CD14-positive monocyte (primary cell): ENCODE measurements around the gene ACAP1. TPM values are rescaled to one million over a fixed set of nuclear protein-coding genes. Genes with fewer than 3 reads are reported as not detected.

Source experiments
- DNase-seq, 3 donors: peaks; one replicate each; pipeline ENCODE4 v3.0.0-alpha.2; 2011 to 2022
- H2AFZ ChIP-seq: 2 replicates; pipeline ENCODE4 v1.6.0; 2012; ENCODE audit warnings: mild to moderate bottlenecking, low read depth, low read length, inconsistent platforms; ENCODE audit not compliant: insufficient read depth, poor library complexity, severe bottlenecking
- H3K27ac ChIP-seq, 2 donors: 1 replicate in 1 of 2; 2 replicates in 1 of 2; pipeline ENCODE4 v1.5.1; 2012 to 2013; ENCODE audit warnings: low read length in 2 of 2, control low read depth in 1 of 2, inconsistent platforms in 1 of 2, low read depth in 1 of 2, mild to moderate bottlenecking in 1 of 2
- H3K27me3 ChIP-seq, 2 donors: one replicate each; pipeline versions ENCODE4 v1.6.0 to v1.6.1; 2011 to 2013; ENCODE audit warnings: low read length in 2 of 2; ENCODE audit not compliant: control insufficient read depth in 2 of 2, insufficient read depth in 2 of 2
- H3K36me3 ChIP-seq, 2 donors: replicated peaks in 1 of 2; 1 replicate in 1 of 2; 2 replicates in 1 of 2; pipeline versions ENCODE4 v1.5.1 to v1.6.1; 2012 to 2013; ENCODE audit warnings: low read length in 2 of 2, control low read depth in 1 of 2, inconsistent platforms in 1 of 2, mild to moderate bottlenecking in 1 of 2; ENCODE audit not compliant: insufficient read depth in 2 of 2, control insufficient read depth in 1 of 2
- H3K4me1 ChIP-seq, 2 donors: 1 replicate in 1 of 2; 2 replicates in 1 of 2; pipeline versions ENCODE4 v1.5.1 to v1.6.1; 2012 to 2013; ENCODE audit warnings: low read length in 2 of 2, control low read depth in 1 of 2, inconsistent platforms in 1 of 2, mild to moderate bottlenecking in 1 of 2, moderate library complexity in 1 of 2; ENCODE audit not compliant: insufficient read depth in 2 of 2, control insufficient read depth in 1 of 2
- H3K4me2 ChIP-seq: replicated peaks from 2 replicates; pipeline ENCODE3; 2012; ENCODE audit warnings: low read length, moderate library complexity, mild to moderate bottlenecking; ENCODE audit not compliant: poor library complexity, severe bottlenecking; ENCODE audit errors: extremely low read depth
- H3K4me3 ChIP-seq, 3 experiments: fragments of 200-600 bp in 1 of 3; sonication (generic) in 1 of 3; replicated peaks in 1 of 3; 1 replicate in 2 of 3; 2 replicates in 1 of 3; pipeline ENCODE4 v1.5.1; 2011 to 2013; ENCODE audit warnings: low read length in 3 of 3, mild to moderate bottlenecking in 3 of 3, control low read depth in 2 of 3, low read depth in 2 of 3, inconsistent platforms in 1 of 3, moderate library complexity in 1 of 3
- H3K79me2 ChIP-seq: 2 replicates; pipeline ENCODE4 v1.6.0; 2012; ENCODE audit warnings: mild to moderate bottlenecking, control low read depth, inconsistent platforms, low read length, moderate library complexity; ENCODE audit not compliant: insufficient read depth
- H3K9ac ChIP-seq: 2 replicates; pipeline ENCODE4 v1.6.0; 2017; ENCODE audit warnings: low read length, mild to moderate bottlenecking; ENCODE audit not compliant: insufficient read depth, poor library complexity, severe bottlenecking
- H3K9me3 ChIP-seq, 2 donors: replicated peaks in 1 of 2; 1 replicate in 1 of 2; 2 replicates in 1 of 2; pipeline versions ENCODE4 v1.5.1 to v1.6.1; 2012 to 2013; ENCODE audit warnings: low read length in 2 of 2, control low read depth in 1 of 2; ENCODE audit not compliant: control insufficient read depth in 1 of 2, insufficient read depth in 1 of 2
- H4K20me1 ChIP-seq: 2 replicates; pipeline ENCODE4 v1.6.0; 2012; ENCODE audit warnings: mild to moderate bottlenecking, low read length, control low read depth, moderate library complexity; ENCODE audit not compliant: insufficient read depth
- H3K27ac Mint-ChIP-seq, 7 donors: one replicate each; pipeline ENCODE4 v1.8.0; 2020; ENCODE audit warnings: mild to moderate bottlenecking in 7 of 7, mixed read lengths in 7 of 7, moderate library complexity in 6 of 7, inconsistent platforms in 2 of 7
- H3K27me3 Mint-ChIP-seq, 3 donors: one replicate each; pipeline ENCODE4 v1.8.0; 2021 to 2022; ENCODE audit warnings: low read depth in 3 of 3, mild to moderate bottlenecking in 3 of 3, mixed read lengths in 3 of 3, moderate library complexity in 3 of 3, inconsistent platforms in 1 of 3
- H3K36me3 Mint-ChIP-seq, 2 donors: one replicate each; pipeline ENCODE4 v1.8.0; 2020; ENCODE audit warnings: mixed read lengths in 2 of 2, inconsistent platforms in 1 of 2, mild to moderate bottlenecking in 1 of 2
- H3K4me1 Mint-ChIP-seq: one replicate; pipeline ENCODE4 v1.8.0; 2020; ENCODE audit warnings: mild to moderate bottlenecking, mixed read lengths
- H3K4me3 Mint-ChIP-seq, 2 donors: one replicate each; pipeline ENCODE4 v1.8.0; 2020; ENCODE audit warnings: mild to moderate bottlenecking in 2 of 2, mixed read lengths in 2 of 2, moderate library complexity in 1 of 2
- H3K9me3 Mint-ChIP-seq, 7 donors: one replicate each; pipeline ENCODE4 v1.8.0; 2020 to 2022; ENCODE audit warnings: mixed read lengths in 7 of 7, mild to moderate bottlenecking in 6 of 7, moderate library complexity in 6 of 7, inconsistent platforms in 2 of 7
- WGBS: methylation state at CpG from one replicate; pipeline ENCODE4 v1.1.5; 2013; ENCODE audit warnings: missing lambda C conversion rate; ENCODE audit not compliant: insufficient coverage; 5-methylcytosine and 5-hydroxymethylcytosine counted together
- intact Hi-C, 2 donors: fragments of 100-400 bp; cut with micrococcal nuclease; formaldehyde crosslinking; loops; one replicate each; pipeline versions ENCODE4 v1.15.0 to v1.15.1; 2023
- polyA plus RNA-seq, 3 donors: library from polyadenylated mRNA; depleted of rRNA in 1 of 3; unstranded in 2 of 3; stranded (reverse) in 1 of 3; fragments of 300-500 nt in 2 of 3; fragments of >200 nt in 1 of 3; fragmentation: Illumina TruSeq in 2 of 3; gene quantifications; 1 replicate in 2 of 3; 2 replicates in 1 of 3; pipeline ENCODE4 v1.2.3, GENCODE V29; 2012 to 2021
- TF ChIP-seq, protein P1 (sequence below): fragments of 200-600 bp; IDR thresholded peaks from one replicate; pipeline ENCODE4 v1.8.0; 2022; ENCODE audit warnings: antibody characterized with exemption, mild to moderate bottlenecking

ACAP1 gene
- polyA plus RNA-seq, 3 donors = 32.1 to 68.5 (median 40.5) TPM

DNA sequence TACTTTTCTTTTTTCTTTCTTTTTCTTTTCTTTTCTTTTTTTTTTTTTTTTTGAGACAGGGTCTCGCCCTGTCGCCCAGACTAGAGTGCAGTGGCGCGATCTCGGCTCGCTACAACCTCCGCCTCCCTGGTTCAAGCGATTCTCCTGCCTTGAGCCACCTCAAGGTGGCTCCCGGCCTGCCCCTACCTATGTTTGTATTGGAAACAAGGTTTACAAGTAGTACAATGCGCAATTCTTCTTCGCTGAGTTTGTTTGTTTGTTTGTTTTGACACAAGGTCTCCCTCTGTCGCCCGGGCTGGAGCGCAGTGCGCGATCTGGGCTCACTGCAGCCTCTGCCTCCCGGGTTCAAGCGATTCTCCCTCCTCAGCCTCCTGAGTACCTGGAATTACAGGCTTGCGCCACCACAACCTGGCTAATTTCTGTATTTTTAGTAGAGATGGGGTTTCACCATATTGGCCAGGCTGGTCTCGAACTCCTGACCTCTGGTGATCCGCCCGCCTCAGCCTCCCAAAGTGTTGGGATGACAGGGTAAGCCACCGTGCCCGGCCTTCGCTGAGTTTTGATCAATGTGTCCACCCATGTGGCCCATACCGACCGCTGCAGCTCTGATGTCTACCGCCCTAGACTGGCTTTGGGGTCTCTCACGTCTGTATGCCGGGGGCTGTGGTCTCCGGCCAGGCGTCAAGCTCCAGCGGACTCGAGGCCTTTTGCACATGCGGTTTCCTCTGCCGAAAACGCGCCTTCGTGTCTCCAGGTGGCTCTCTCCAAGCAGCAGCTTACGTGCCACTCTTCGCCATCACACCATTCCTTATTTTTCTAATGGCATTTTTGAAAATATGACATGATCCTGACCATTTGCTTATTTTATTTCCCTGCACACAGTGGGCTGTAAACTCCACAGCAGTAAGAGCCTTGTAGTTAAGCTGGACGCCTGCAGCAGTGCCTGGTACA, 40.8 kb upstream of the ACAP1 start:
- peak overlapping the region in 1 of 7 donors; percentile 46 for H3K27ac Mint-ChIP-seq
- Histone ChIP-seq H3K79me2 (no peaks in the 10 kb centered on the region), H2AFZ (no peak overlapping the region), H3K36me3 (no peaks in the 10 kb centered on the region), H3K9me3 (peaks cover 0 to 13% of the 10 kb centered on the region in 2 donors), H3K4me3 (peak overlapping the region in 1 of 3 experiments; percentile 44), H4K20me1 (no peaks in the 10 kb centered on the region), H3K27me3 (peaks cover 35 to 54% of the 10 kb centered on the region in 2 donors), H3K27ac (no peak overlapping the region), H3K4me2 (peak overlapping the region; percentile 61), H3K9ac (no peak overlapping the region), H3K4me1 (peaks cover 21 to 32% of the 10 kb centered on the region in 2 donors)
- H3K4me1 Mint-ChIP-seq = peaks cover 24% of the 10 kb centered on the region
- intact Hi-C loops = loop anchor here (1.0 to 5.0 kb wide), 3 partner anchors 15 to 249 kb away; no protein-coding TSS in a partner anchor
- 47% methylated on average over 29 of the region's 42 CpGs for WGBS
- peaks cover 0 to 6% of the 10 kb centered on the region in 2 donors for H3K36me3 Mint-ChIP-seq
- no peak for DNase-seq
- peak overlapping the region in 1 of 2 donors; percentile 89 for H3K4me3 Mint-ChIP-seq
- H3K9me3 Mint-ChIP-seq = peaks cover 0 to 23% (median 12%) of the 10 kb centered on the region in 7 donors
- TF ChIP-seq, protein P1, sequence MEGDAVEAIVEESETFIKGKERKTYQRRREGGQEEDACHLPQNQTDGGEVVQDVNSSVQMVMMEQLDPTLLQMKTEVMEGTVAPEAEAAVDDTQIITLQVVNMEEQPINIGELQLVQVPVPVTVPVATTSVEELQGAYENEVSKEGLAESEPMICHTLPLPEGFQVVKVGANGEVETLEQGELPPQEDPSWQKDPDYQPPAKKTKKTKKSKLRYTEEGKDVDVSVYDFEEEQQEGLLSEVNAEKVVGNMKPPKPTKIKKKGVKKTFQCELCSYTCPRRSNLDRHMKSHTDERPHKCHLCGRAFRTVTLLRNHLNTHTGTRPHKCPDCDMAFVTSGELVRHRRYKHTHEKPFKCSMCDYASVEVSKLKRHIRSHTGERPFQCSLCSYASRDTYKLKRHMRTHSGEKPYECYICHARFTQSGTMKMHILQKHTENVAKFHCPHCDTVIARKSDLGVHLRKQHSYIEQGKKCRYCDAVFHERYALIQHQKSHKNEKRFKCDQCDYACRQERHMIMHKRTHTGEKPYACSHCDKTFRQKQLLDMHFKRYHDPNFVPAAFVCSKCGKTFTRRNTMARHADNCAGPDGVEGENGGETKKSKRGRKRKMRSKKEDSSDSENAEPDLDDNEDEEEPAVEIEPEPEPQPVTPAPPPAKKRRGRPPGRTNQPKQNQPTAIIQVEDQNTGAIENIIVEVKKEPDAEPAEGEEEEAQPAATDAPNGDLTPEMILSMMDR = no peak
- peaks cover 62 to 85% (median 67%) of the 10 kb centered on the region in 3 donors for H3K27me3 Mint-ChIP-seq

GRCh38 chr17:7296189-7296861, 40.0 kb upstream of the ACAP1 start:
- Mint-ChIP-seq H3K9me3 (peaks cover 0 to 23% (median 12%) of the 10 kb centered on the region in 7 donors), H3K4me3 (peak overlapping the region in 1 of 2 donors; percentile 89), H3K27me3 (peaks cover 58 to 81% (median 68%) of the 10 kb centered on the region in 3 donors), H3K27ac (peak overlapping the region in 2 of 7 donors; percentile 58 to 62), H3K36me3 (peaks cover 0 to 6% of the 10 kb centered on the region in 2 donors), H3K4me1 (peaks cover 24% of the 10 kb centered on the region)
- Histone ChIP-seq H3K27me3 (peaks cover 35 to 47% of the 10 kb centered on the region in 2 donors), H3K4me2 (peak overlapping the region; percentile 61), H3K4me3 (peak overlapping the region in 1 of 3 experiments; percentile 23), H3K79me2 (no peaks in the 10 kb centered on the region), H2AFZ (peak overlapping the region; percentile 52), H3K9me3 (peaks cover 0 to 13% of the 10 kb centered on the region in 2 donors), H3K4me1 (peaks cover 21 to 32% of the 10 kb centered on the region in 2 donors), H3K27ac (no peak overlapping the region), H4K20me1 (no peaks in the 10 kb centered on the region), H3K9ac (no peak overlapping the region), H3K36me3 (no peaks in the 10 kb centered on the region)
- peak; percentile 71 to 86 (median 79) for DNase-seq
- intact Hi-C loops = loop anchor here (1.0 to 5.0 kb wide), 3 partner anchors 16 to 250 kb away; no protein-coding TSS in a partner anchor
- WGBS = 6% methylated on average over 49 of the region's 51 CpGs
- TF ChIP-seq, protein P1 = peak; percentile 97
